C4-2B (cell line): ENCODE measurements around the gene LRRC70.

Experiments used
- ZFX ChIP-seq: fragments of 450-650 bp; IDR thresholded peaks from 2 replicates; pipeline ENCODE4 v1.6.1; 2017
- TF ChIP-seq, protein P1 (sequence below): fragments of 450-650 bp; conservative IDR thresholded peaks from 2 replicates; pipeline ENCODE4 v1.5.1; 2017; ENCODE audit warnings: mild to moderate bottlenecking

DNA sequence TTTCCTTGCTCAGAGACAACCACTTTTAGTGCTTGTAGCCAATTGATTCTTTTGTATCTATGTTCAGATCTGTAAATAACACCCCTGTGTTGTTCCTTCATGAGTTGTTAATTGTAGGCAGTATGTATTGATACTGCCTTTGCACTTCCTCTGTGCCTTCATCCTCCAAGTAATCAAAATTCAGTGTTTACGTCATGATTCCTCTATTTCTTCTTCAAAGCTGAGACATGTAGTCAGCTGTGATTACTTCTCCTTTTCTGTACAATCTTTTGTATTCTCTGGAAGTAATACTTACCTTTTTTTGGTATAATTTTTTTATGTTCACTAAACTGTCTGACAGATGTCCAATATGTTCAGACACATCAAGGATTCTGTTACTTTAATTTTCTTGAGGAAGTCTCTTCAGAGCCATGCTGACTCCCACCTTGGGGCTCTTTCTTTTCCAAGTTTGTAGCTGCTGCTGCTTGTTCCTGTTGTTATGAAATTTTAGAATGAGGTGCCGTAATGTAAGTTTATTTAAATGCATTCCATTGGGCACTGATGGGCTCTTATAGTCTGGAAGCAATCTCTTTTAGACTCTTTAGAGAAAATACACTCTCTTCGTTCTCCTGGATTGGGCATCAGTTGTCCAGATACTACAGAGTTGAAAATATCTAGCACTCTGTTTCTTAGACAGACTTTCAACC is 30.5 kb upstream of the LRRC70 start:
- TF ChIP-seq, protein P1, sequence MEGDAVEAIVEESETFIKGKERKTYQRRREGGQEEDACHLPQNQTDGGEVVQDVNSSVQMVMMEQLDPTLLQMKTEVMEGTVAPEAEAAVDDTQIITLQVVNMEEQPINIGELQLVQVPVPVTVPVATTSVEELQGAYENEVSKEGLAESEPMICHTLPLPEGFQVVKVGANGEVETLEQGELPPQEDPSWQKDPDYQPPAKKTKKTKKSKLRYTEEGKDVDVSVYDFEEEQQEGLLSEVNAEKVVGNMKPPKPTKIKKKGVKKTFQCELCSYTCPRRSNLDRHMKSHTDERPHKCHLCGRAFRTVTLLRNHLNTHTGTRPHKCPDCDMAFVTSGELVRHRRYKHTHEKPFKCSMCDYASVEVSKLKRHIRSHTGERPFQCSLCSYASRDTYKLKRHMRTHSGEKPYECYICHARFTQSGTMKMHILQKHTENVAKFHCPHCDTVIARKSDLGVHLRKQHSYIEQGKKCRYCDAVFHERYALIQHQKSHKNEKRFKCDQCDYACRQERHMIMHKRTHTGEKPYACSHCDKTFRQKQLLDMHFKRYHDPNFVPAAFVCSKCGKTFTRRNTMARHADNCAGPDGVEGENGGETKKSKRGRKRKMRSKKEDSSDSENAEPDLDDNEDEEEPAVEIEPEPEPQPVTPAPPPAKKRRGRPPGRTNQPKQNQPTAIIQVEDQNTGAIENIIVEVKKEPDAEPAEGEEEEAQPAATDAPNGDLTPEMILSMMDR = no peak
- TF ChIP-seq ZFX = no peak
